DND-41 (cell line): ENCODE measurements around the gene UBA5.

Experiments
- EZH2 ChIP-seq: IDR thresholded peaks from 3 replicates; pipeline ENCODE4 v1.6.1; 2012; ENCODE audit warnings: borderline replicate concordance, low read depth, mild to moderate bottlenecking, moderate library complexity, low read length, inconsistent platforms; ENCODE audit not compliant: severe bottlenecking
- TF ChIP-seq, protein P1 (sequence below): IDR thresholded peaks from 2 replicates; pipeline ENCODE4 v1.5.1; 2012; ENCODE audit warnings: borderline replicate concordance, low read length, moderate library complexity, mild to moderate bottlenecking; ENCODE audit not compliant: poor library complexity, severe bottlenecking; ENCODE audit errors: extremely low read depth

DNA sequence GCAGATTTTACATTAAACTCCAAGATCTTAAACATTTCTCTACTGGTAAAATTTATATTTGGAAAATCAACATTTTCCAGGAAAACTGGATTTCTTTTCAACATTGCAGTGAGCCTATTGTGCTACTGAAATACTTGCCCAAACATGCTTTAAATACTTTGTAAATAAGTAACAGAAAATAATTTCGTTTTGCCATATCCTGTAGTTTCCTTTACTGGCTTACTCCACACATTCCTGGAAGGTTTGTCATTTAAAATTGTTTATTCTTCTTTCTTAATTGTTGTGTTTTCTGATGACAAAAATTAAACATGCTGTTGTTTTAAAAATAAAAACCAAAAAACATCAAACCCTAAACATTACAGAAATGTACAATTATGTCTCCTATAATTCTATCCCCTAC is 22.5 kb upstream of the UBA5 start:
- TF ChIP-seq, protein P1, sequence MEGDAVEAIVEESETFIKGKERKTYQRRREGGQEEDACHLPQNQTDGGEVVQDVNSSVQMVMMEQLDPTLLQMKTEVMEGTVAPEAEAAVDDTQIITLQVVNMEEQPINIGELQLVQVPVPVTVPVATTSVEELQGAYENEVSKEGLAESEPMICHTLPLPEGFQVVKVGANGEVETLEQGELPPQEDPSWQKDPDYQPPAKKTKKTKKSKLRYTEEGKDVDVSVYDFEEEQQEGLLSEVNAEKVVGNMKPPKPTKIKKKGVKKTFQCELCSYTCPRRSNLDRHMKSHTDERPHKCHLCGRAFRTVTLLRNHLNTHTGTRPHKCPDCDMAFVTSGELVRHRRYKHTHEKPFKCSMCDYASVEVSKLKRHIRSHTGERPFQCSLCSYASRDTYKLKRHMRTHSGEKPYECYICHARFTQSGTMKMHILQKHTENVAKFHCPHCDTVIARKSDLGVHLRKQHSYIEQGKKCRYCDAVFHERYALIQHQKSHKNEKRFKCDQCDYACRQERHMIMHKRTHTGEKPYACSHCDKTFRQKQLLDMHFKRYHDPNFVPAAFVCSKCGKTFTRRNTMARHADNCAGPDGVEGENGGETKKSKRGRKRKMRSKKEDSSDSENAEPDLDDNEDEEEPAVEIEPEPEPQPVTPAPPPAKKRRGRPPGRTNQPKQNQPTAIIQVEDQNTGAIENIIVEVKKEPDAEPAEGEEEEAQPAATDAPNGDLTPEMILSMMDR = no peak
- TF ChIP-seq EZH2 = no peak
